ENCODE data around the gene INTS4.

The INTS4 gene

GRCh38 chr11:78025378-78025777, 30.9 kb upstream of the INTS4 start:
- TF ChIP-seq ZNF2 (tag by site-specific recombination; IDR thresholded peaks at IDR 0.05) (no peak), ZNF302 (tag by site-specific recombination; IDR thresholded peaks at IDR 0.05; ENCODE audit: low read depth) (no peak), ZNF629 (tag by site-specific recombination; IDR thresholded peaks at IDR 0.05) (no peak), ZNF660 (tag by site-specific recombination; IDR thresholded peaks at IDR 0.05) (no peak), ZNF488 (tag by site-specific recombination; IDR thresholded peaks at IDR 0.05) (no peak), GFI1B (tag by site-specific recombination; IDR thresholded peaks at IDR 0.05) (no peak), ZNF596 (tag by site-specific recombination; IDR thresholded peaks at IDR 0.05) (no peak)
- Histone ChIP-seq H3K36me3 (ENCODE audit: control insufficient read depth in 2 of 2, insufficient read depth in 1 of 2, low read length in 2 of 2) (no peaks in the 10 kb centered on the region), H3K9me3 (ENCODE audit: control insufficient read depth, insufficient read depth, low read depth, low read length) (no peaks in the 10 kb centered on the region), H3K27ac (ENCODE audit: extremely low read depth, low read depth, low read length) (no peak overlapping the region), H3K4me1 (ENCODE audit: control insufficient read depth, insufficient read depth, low read length) (peaks cover 1% of the 10 kb centered on the region; the same call in 1 of the 2 replicates), H3K4me3 (ENCODE audit: low read depth, low read length) (no peak overlapping the region)
- ChIA-PET POLR2A (interaction anchor here (0.6 kb wide), 1 partner anchor 43 kb away, joined by 3 read pairs; no protein-coding TSS in a partner anchor), CTCF (interaction anchor here (0.6 kb wide), 1 partner anchor 14 kb away, joined by 5 read pairs; no protein-coding TSS in a partner anchor)

GRCh38 chr11:78023426-78023825, 29.0 kb upstream of the INTS4 start:
- Histone ChIP-seq H3K36me3 (ENCODE audit: control insufficient read depth in 2 of 2, insufficient read depth in 1 of 2, low read length in 2 of 2) (no peaks in the 10 kb centered on the region), H3K9me3 (ENCODE audit: control insufficient read depth, insufficient read depth, low read depth, low read length) (no peaks in the 10 kb centered on the region), H3K4me3 (ENCODE audit: low read depth, low read length) (peak overlapping the region; percentile 30; the same call in 1 of the 2 replicates), H3K27ac (ENCODE audit: extremely low read depth, low read depth, low read length) (no peak overlapping the region), H3K4me1 (ENCODE audit: control insufficient read depth, insufficient read depth, low read length) (peaks cover 4% of the 10 kb centered on the region; the same call in 1 of the 2 replicates)
- POLR2A ChIA-PET = no interaction called here
- CTCF ChIA-PET = no interaction called here
- TF ChIP-seq ZNF530 (tag by site-specific recombination; IDR thresholded peaks at IDR 0.05; ENCODE audit: low read depth) (no peak), ZBTB6 (tag by site-specific recombination; IDR thresholded peaks at IDR 0.05) (no peak), KLF9 (tag by site-specific recombination; IDR thresholded peaks at IDR 0.05; ENCODE audit: low read depth) (no peak), SP3 (tag by site-specific recombination; IDR thresholded peaks at IDR 0.05) (no peak), ZNF138 (tag by site-specific recombination; IDR thresholded peaks at IDR 0.05; ENCODE audit: borderline replicate concordance) (no peak), ZNF311 (tag by site-specific recombination; IDR thresholded peaks at IDR 0.05; ENCODE audit: borderline replicate concordance) (no peak), ZNF488 (tag by site-specific recombination; IDR thresholded peaks at IDR 0.05) (no peak), ZNF433 (tag by site-specific recombination; IDR thresholded peaks at IDR 0.05; ENCODE audit: low read depth) (no peak), ZNF623 (tag by site-specific recombination; IDR thresholded peaks at IDR 0.05) (no peak), ZNF24 (tag by site-specific recombination; IDR thresholded peaks at IDR 0.05) (no peak), ZNF510 (tag by site-specific recombination; IDR thresholded peaks at IDR 0.05; ENCODE audit: insufficient replicate concordance) (no peak), MEIS1 (CRISPR knock-in tag; IDR thresholded peaks at IDR 0.05; ENCODE audit: borderline replicate concordance) (no peak), ZNF211 (tag by site-specific recombination; IDR thresholded peaks at IDR 0.05; ENCODE audit: low read depth) (no peak), ZNF140 (tag by site-specific recombination; IDR thresholded peaks at IDR 0.05) (no peak), KLF16 (tag by site-specific recombination; IDR thresholded peaks at IDR 0.05) (no peak)
- TF ChIP-seq, protein P1, sequence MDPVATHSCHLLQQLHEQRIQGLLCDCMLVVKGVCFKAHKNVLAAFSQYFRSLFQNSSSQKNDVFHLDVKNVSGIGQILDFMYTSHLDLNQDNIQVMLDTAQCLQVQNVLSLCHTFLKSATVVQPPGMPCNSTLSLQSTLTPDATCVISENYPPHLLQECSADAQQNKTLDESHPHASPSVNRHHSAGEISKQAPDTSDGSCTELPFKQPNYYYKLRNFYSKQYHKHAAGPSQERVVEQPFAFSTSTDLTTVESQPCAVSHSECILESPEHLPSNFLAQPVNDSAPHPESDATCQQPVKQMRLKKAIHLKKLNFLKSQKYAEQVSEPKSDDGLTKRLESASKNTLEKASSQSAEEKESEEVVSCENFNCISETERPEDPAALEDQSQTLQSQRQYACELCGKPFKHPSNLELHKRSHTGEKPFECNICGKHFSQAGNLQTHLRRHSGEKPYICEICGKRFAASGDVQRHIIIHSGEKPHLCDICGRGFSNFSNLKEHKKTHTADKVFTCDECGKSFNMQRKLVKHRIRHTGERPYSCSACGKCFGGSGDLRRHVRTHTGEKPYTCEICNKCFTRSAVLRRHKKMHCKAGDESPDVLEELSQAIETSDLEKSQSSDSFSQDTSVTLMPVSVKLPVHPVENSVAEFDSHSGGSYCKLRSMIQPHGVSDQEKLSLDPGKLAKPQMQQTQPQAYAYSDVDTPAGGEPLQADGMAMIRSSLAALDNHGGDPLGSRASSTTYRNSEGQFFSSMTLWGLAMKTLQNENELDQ (tag by site-specific recombination; IDR thresholded peaks at IDR 0.05; ENCODE audit: low read depth) = no peak
